Measurements from ENCODE around the gene RDH13.

The RDH13 gene

DNA sequence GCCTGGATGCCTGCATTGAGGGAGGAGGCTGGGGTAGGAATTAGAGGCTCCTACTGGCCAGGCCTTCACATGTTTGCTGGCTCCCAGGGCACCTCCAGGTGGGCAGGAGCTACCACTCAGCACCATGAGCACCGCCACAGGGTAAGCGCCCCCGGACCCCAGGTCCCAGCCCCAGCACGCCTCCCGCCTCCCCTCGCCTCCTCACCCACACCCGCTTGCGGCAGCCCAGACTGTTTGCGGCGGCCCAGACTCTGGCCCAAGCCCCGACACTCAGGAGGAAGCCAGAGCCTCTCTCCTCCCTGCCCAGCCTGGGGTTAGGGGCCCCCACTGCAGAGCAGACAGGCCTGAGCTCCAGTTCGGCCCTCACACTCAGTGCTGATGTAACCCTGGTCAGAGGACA, 13.4 kb upstream of the RDH13 start (continued):
- TF ChIP-seq, protein P1, sequence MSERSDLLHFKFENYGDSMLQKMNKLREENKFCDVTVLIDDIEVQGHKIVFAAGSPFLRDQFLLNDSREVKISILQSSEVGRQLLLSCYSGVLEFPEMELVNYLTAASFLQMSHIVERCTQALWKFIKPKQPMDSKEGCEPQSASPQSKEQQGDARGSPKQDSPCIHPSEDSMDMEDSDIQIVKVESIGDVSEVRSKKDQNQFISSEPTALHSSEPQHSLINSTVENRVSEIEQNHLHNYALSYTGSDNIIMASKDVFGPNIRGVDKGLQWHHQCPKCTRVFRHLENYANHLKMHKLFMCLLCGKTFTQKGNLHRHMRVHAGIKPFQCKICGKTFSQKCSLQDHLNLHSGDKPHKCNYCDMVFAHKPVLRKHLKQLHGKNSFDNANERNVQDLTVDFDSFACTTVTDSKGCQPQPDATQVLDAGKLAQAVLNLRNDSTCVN (tag by site-specific recombination; optimal IDR thresholded peaks at IDR 0.05), result no peak
- TF ChIP-seq, protein P2, sequence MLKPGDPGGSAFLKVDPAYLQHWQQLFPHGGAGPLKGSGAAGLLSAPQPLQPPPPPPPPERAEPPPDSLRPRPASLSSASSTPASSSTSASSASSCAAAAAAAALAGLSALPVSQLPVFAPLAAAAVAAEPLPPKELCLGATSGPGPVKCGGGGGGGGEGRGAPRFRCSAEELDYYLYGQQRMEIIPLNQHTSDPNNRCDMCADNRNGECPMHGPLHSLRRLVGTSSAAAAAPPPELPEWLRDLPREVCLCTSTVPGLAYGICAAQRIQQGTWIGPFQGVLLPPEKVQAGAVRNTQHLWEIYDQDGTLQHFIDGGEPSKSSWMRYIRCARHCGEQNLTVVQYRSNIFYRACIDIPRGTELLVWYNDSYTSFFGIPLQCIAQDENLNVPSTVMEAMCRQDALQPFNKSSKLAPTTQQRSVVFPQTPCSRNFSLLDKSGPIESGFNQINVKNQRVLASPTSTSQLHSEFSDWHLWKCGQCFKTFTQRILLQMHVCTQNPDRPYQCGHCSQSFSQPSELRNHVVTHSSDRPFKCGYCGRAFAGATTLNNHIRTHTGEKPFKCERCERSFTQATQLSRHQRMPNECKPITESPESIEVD (tag by site-specific recombination; IDR thresholded peaks at IDR 0.05), result no peak
- TF ChIP-seq, protein P3, sequence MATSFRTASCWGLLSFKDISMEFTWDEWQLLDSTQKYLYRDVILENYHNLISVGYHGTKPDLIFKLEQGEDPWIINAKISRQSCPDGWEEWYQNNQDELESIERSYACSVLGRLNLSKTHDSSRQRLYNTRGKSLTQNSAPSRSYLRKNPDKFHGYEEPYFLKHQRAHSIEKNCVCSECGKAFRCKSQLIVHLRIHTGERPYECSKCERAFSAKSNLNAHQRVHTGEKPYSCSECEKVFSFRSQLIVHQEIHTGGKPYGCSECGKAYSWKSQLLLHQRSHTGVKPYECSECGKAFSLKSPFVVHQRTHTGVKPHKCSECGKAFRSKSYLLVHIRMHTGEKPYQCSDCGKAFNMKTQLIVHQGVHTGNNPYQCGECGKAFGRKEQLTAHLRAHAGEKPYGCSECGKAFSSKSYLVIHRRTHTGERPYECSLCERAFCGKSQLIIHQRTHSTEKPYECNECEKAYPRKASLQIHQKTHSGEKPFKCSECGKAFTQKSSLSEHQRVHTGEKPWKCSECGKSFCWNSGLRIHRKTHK (tag by site-specific recombination; IDR thresholded peaks at IDR 0.05), result no peak

DNA sequence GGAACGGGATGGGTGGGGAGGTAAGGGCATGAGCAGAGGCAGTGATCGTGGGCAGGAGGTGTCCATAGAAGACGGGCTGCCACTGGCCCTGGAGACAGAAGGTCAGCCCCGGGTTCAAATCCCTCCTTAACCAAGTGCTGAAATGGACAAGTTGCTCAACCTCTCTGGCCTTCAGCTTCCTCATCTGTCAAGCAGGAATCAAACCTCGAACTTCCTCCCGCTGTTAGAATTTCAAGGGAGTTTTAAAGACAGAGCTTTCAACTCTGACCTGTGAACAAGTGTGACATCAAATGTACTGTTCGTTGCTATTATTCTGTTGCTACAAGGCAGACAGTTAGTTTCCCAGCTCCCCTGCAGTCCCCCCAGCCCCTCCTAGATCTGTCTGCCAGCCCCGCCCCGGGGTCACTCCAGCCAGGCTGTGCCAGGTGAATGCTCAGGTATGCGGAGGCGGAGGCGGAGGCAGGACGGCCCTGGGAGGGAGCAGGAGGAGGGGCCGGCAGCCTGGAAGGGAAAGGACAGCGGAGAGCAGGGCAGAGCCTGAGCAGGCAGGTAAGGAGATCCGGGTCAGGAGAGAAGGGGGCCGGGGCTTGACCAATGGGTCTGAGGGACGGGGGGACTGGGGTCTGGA, 12.5 kb upstream of the RDH13 start, which contains the start of gene EPS8L1:
Gene EPS8L1 (plus strand): TSS at position 499 of the 628 bp plus-strand sequence. CDS start 576 bp downstream, outside the sequence.
- POLR2A ChIA-PET, result no interaction called here
- CTCF ChIA-PET, result interaction anchor here (1.4 kb wide), 1 partner anchor 14 kb away, joined by 3 read pairs; no protein-coding TSS in a partner anchor
- Histone ChIP-seq H3K36me3 (ENCODE audit: control insufficient read depth in 2 of 2, insufficient read depth in 1 of 2, low read length in 2 of 2) (no peaks in the 10 kb centered on the region), H3K9me3 (ENCODE audit: control insufficient read depth, insufficient read depth, low read depth, low read length) (no peaks in the 10 kb centered on the region), H3K4me3 (ENCODE audit: low read depth, low read length) (no peak within 1 kb of the TSS), H3K4me1 (ENCODE audit: control insufficient read depth, insufficient read depth, low read length) (no peaks in the 10 kb centered on the region), H3K27ac (ENCODE audit: extremely low read depth, low read depth, low read length) (no peak within 1 kb of the TSS)
- TF ChIP-seq TRIM28 (IDR thresholded peaks at IDR 0.05; ENCODE audit: borderline replicate concordance, low read length), result no peak
- no peak for TF ChIP-seq HOXC10 (CRISPR knock-in tag; IDR thresholded peaks at IDR 0.05)
- TF ChIP-seq ZBTB1 (tag by site-specific recombination; IDR thresholded peaks at IDR 0.05), result no peak
- no peak for TF ChIP-seq ZFP41 (tag by site-specific recombination; IDR thresholded peaks at IDR 0.05; ENCODE audit: borderline replicate concordance)
- TF ChIP-seq ZNF785 (tag by site-specific recombination; IDR thresholded peaks at IDR 0.05), result no peak
- TF ChIP-seq, protein P3 (tag by site-specific recombination; IDR thresholded peaks at IDR 0.05), result no peak
- TF ChIP-seq ZNF366 (tag by site-specific recombination; conservative IDR thresholded peaks at IDR 0.05), result no peak
- TF ChIP-seq, protein P4, sequence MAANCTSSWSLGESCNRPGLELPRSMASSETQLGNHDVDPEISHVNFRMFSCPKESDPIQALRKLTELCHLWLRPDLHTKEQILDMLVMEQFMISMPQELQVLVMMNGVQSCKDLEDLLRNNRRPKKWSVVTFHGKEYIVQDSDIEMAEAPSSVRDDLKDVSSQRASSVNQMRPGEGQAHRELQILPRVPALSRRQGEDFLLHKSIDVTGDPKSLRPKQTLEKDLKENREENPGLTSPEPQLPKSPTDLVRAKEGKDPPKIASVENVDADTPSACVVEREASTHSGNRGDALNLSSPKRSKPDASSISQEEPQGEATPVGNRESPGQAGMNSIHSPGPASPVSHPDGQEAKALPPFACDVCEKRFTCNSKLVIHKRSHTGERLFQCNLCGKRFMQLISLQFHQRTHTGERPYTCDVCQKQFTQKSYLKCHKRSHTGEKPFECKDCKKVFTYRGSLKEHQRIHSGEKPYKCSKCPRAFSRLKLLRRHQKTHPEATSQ (tag by site-specific recombination; IDR thresholded peaks at IDR 0.05), result no peak
- TF ChIP-seq PRDM10 (tag by site-specific recombination; IDR thresholded peaks at IDR 0.05), result no peak
- TF ChIP-seq ZSCAN30 (tag by site-specific recombination; IDR thresholded peaks at IDR 0.05), result no peak
